IPS-18c (cell line): Measurements from ENCODE around the gene TEX38.
"Not testable (repeated sequence)": the region's sequence is repeated elsewhere in the genome, so short reads cannot be mapped to it uniquely, and the experiment has no call there.

Experiments
- H3K4me3 ChIP-seq: 2 replicates; pipeline ENCODE4 v1.7.0; 2013; ENCODE audit warnings: low read depth, mild to moderate bottlenecking, low read length, moderate library complexity; ENCODE audit not compliant: insufficient read depth
- H3K9me3 ChIP-seq: one replicate; pipeline ENCODE4 v1.6.1; 2013; ENCODE audit warnings: mild to moderate bottlenecking, low read length, moderate library complexity; ENCODE audit not compliant: control insufficient read depth, insufficient read depth

Gene TEX38

GRCh38 chr1:46671554-46671953 is at the start of gene TEX38:
Gene TEX38 (plus strand): TSS chr1:46671854. CDS start chr1:46671935, 81 bp downstream.
- H3K4me3 ChIP-seq, result no peak within 1 kb of the TSS
- no peaks in the 10 kb centered on the region for H3K9me3 ChIP-seq

- no peaks in the 10 kb centered on the region for H3K9me3 ChIP-seq
- no peak overlapping the region for H3K4me3 ChIP-seq
These were observed 49.7 kb upstream of the TEX38 start for GRCh38 chr1:46621930-46622329.

- H3K4me3 ChIP-seq, result no peak overlapping the region
- no peaks in the 10 kb centered on the region for H3K9me3 ChIP-seq
These were observed 49.3 kb upstream of the TEX38 start for GRCh38 chr1:46622344-46622743.

GRCh38 chr1:46623743-46624644 is 47.7 kb upstream of the TEX38 start:
- Histone ChIP-seq H3K9me3 (no peaks in the 10 kb centered on the region), H3K4me3 (no peak overlapping the region)

GRCh38 chr1:46630719-46631118 is 40.9 kb upstream of the TEX38 start:
- H3K4me3 ChIP-seq, result no peak overlapping the region
- no peaks in the 10 kb centered on the region for H3K9me3 ChIP-seq

GRCh38 chr1:46635205-46635604 is 36.4 kb upstream of the TEX38 start:
- no peak overlapping the region for H3K4me3 ChIP-seq

DNA sequence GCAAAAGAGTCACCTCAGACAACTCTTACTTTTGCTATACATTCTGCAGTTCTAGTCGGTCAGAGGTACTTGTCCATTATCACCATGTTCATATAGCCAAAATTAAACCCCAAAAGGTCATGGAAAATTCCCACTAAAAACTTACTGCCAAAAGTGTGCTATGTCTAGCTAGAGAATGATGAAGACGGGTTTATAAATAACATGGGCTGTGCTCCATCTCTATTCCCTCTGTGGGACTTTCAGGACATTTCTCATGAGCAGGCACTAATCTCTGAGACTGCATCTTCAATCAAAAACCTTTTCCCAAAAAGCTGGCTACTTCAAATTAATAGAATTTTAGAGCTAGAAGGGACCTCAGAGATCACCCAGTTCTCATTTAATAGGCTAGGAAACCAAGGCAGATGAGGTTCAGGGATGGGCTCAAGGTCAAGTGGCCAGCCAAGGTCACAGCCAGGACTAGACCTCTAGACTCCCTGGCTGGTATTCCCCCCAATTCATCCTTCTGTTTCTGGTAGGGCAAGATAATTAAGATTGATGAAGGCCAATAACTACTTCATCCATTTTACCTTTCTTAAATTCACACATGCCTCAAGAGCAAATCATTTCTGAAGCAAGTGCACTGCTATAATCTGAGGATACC is 34.1 kb upstream of the TEX38 start:
- Histone ChIP-seq H3K9me3 (no peaks in the 10 kb centered on the region), H3K4me3 (no peak overlapping the region)

More at GRCh38 chr1:46635205-46635604, 36.4 kb upstream of the TEX38 start:
- no peaks in the 10 kb centered on the region for H3K9me3 ChIP-seq

DNA sequence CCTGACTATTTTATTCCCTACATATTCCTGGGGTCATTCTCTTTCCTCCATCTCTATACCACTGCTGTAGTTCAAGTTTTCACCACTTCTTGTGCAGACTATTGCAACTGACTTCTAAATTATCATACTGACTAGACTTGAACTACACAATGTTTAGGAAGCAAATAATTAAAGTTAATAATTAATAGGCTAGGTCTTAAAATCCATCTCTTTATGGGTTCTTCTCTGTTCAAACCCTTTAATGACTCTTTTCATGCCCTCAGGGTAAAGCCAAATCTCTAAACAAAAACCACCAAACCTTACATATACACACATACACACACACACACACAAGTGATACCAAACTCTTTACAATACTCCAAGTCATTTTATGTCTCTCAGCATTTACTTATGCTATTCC is 32.7 kb upstream of the TEX38 start:
- no peaks in the 10 kb centered on the region for H3K9me3 ChIP-seq
- H3K4me3 ChIP-seq, result no peak overlapping the region

DNA sequence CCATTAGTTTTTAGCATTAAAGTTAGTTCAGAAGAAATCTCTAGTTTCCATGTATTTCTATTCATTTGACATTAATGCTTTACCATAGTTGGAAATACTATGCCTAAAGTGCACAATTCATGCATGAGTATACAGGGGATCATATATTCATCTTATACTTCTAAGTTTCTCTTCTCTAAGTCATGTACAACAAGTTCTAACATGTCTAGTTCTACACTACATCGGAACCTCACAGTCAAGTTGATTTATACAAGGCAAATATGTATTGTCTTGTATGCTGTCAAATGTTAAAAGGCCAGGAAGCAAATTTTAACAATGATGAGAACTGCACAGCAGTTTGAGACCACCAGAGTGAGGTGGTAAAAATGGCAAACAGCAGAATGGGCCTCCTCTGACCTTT is 32.1 kb upstream of the TEX38 start:
- Histone ChIP-seq H3K4me3 (no peak overlapping the region), H3K9me3 (no peaks in the 10 kb centered on the region)

- H3K4me3 ChIP-seq, result no peak overlapping the region
- no peaks in the 10 kb centered on the region for H3K9me3 ChIP-seq
These were observed 29.5 kb upstream of the TEX38 start for GRCh38 chr1:46642115-46642680.

DNA sequence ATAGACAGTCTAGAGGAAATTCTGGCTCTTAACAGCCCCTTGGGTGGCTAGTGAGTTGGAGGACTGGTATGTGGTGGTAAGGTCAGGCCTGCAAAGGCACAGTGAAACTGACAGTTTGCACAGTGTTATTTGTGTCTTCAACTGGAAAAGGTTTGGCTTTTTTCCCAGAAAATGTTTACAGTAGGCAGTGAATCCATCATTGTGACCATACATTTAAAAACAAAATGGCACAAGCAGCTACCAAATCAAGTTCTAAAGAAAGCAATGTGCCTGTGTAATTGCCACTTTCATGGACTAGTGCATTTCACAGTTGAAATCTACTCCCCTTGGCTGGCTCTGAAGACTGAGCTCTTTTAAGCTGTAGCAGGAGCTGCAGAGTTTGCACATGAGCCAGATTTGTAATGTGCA is 28.3 kb upstream of the TEX38 start:
- no peak overlapping the region for H3K4me3 ChIP-seq
- no peaks in the 10 kb centered on the region for H3K9me3 ChIP-seq

DNA sequence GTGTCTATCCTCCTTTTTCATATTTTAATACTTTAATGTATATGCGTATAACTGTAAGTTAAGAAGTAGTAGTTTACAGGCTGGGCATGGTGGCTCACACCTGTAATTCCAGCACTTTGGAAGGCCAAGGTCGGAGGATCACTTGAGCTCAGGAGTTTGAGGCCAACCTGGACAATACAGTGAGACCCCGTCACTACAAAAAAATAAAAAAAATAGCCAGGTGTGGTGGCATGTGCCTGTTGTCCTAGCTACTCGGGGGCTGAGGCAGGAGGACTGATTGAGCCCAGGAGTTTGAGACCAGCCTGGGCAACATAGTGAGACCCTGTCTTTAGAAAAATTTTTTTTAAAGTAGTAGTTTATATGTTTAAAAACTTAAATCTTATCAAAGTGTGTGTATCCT is 25.8 kb upstream of the TEX38 start:
- no peaks in the 10 kb centered on the region for H3K9me3 ChIP-seq
- no peak overlapping the region for H3K4me3 ChIP-seq

GRCh38 chr1:46646331-46646730 is 25.3 kb upstream of the TEX38 start:
- Histone ChIP-seq H3K9me3 (no peaks in the 10 kb centered on the region), H3K4me3 (no peak overlapping the region)

DNA sequence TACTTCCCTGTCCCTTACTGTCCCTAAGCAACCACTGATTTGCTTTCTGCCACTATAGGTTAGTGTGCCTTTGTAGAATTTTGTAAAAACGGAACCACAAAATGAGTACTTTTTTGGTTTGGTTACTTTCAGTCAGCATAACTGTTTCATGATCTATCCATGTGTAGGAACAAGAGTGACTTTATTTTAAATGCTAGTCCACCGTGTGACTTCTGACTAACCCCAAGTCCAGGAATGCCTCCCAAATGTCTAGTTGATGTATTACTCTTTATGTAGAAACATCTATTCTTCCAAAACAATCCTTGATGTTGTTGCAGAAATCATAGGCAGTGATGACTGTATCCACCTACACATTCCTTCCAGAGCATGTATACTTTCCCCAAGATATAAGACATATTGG is 24.8 kb upstream of the TEX38 start:
- H3K9me3 ChIP-seq, result no peaks in the 10 kb centered on the region

DNA sequence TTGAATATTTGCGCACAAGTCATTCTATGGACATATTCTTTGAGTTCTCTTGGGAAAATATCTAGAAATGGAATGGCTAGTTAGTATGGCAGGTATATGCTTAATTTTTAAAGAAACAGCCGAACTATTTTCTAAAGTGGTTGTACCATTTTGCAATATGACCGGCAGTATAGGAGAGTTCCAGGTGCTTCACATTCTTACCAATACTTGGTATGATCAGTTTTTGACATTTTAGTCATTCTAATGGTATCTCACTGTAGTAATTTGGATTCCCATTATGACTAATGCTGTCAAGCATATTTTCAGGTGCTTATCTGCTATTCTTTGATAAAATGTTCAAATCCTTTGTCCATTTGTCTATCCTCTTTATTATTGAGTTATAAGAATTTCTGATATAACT is 24.0 kb upstream of the TEX38 start:
- no peak overlapping the region for H3K4me3 ChIP-seq
- H3K9me3 ChIP-seq, result no peaks in the 10 kb centered on the region

More for the DNA sequence above, 24.8 kb upstream of the TEX38 start:
- H3K4me3 ChIP-seq, result no peak overlapping the region

DNA sequence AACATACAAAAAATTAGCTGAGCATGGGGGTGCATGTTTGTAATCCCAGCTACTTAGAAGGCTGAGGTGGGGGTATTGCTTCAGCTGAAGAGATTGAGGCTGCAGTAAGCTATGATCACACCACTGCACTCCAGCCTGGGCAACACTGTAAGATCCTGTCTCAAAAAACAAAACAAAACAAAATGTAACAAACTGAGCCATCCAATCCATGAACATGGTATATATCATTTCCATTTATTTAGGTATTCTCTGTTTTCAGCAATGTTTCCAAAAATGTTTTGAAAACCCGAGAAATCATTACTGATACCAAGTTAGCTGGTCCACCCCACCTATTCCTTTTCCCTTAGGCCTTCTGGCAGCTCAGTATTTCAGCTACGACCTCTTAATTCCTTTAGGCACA is 21.9 kb upstream of the TEX38 start:
- H3K9me3 ChIP-seq, result no peaks in the 10 kb centered on the region

GRCh38 chr1:46650491-46650890 is 21.2 kb upstream of the TEX38 start:
- no peaks in the 10 kb centered on the region for H3K9me3 ChIP-seq
- no peak overlapping the region for H3K4me3 ChIP-seq

More for the DNA sequence above, 21.9 kb upstream of the TEX38 start:
- no peak overlapping the region for H3K4me3 ChIP-seq

- H3K9me3 ChIP-seq, H3K4me3 ChIP-seq: not testable (repeated sequence)
These were observed 20.5 kb upstream of the TEX38 start for GRCh38 chr1:46651152-46651551.
